OCI-LY7 (cell line): ENCODE results near the gene SF3B6.

Experiments used
- CTCF ChIP-seq: fragments of 200-600 bp; sonication (generic); conservative IDR thresholded peaks from 2 replicates; pipeline ENCODE4 v1.5.1; 2014; ENCODE audit warnings: mild to moderate bottlenecking, antibody characterized with exemption, low read length, moderate library complexity, mixed read lengths
- EZH2phosphoT487 ChIP-seq: fragments of 200-600 bp; sonication (generic); IDR thresholded peaks from 2 replicates; pipeline ENCODE4 v1.6.1; 2018; ENCODE audit warnings: low read depth, borderline replicate concordance, mild to moderate bottlenecking, mixed run types, antibody characterized with exemption, low read length, moderate library complexity, mixed read lengths

- TF ChIP-seq CTCF (no peak), EZH2phosphoT487 (no peak)
Measured at GRCh38 chr2:24101992-24102391, 25.9 kb upstream of the SF3B6 start.
